ENCODE results near the gene SASH1. TPM values are rescaled to one million over a fixed set of nuclear protein-coding genes. Genes with fewer than 3 reads are reported as not detected.

The SASH1 gene
- total and polyA plus RNA-seq, 9 of the 15 experiments (the other 6 are each of a cell fraction or from before 2014, with no cell fraction given) = 0.35 to 3.5 (median 1.6) TPM

DNA sequence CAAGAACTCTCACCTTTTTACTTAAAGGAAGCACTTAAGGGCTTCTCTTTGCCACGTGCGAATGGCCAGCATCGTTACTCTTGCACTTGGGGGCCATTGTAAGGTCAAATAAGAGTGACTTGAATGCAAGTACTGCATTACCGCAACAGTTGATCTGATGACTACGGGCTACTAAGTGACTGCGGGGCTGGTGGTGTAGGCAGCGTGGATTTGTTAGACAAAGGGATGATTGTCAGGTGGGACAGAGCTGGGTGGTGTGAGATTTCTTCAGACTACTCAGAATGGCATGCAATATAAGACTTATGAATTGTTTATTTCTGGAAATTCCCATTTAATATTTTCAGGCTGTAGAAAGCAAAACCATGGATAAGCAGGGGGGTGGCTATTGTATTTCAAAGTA lies 204.5 kb downstream of the SASH1 start:
- H3K4me2 ChIP-seq (ENCODE audit: insufficient read depth, low read length) = no peak overlapping the region
- H3K4me1 ChIP-seq (replicated peaks in 1 of 2; ENCODE audit: control insufficient read depth in 2 of 2, insufficient read depth in 2 of 2, low read length in 2 of 2) = no peaks in the 10 kb centered on the region
- intact Hi-C loops (cut with micrococcal nuclease) = no loop called here
- no peaks in the 10 kb centered on the region for H4K20me1 ChIP-seq (replicated peaks; ENCODE audit: control insufficient read depth, insufficient read depth, low read length)
- no peak overlapping the region for H3K9ac ChIP-seq (ENCODE audit: insufficient read depth in 1 of 2, low read depth in 2 of 2, low read length in 2 of 2)
- H3K9me3 ChIP-seq (replicated peaks; ENCODE audit: control insufficient read depth, insufficient read depth, low read depth, low read length) = no peaks in the 10 kb centered on the region
- 19% methylated on average over 7 of the region's 7 CpGs for WGBS (ENCODE audit: insufficient coverage, low coverage, missing lambda C conversion rate)
- no peaks in the 10 kb centered on the region for H3K36me3 ChIP-seq (ENCODE audit: control insufficient read depth, insufficient read depth, low read length)
- FAIRE-seq = no peak
- peaks cover 9 to 26% of the 10 kb centered on the region in 2 experiments for H3K27me3 ChIP-seq (ENCODE audit: control insufficient read depth in 2 of 2, insufficient read depth in 2 of 2, low read length in 2 of 2)
- DNase-seq (ENCODE audit: extremely low read depth in 1 of 4, low spot score in 3 of 4) = no peak
- ChIA-PET CTCF (ENCODE audit: low intra/inter-chr PET ratio) (no interaction called here), POLR2A (no interaction called here)
- no TSS peak for BruUV-seq (replicated peaks)
- no peak overlapping the region for H3K4me3 ChIP-seq
- no peak overlapping the region for H3K27ac ChIP-seq (ENCODE audit: extremely low read depth, low read depth, low read length)
- H3K79me2 ChIP-seq (ENCODE audit: control insufficient read depth, insufficient read depth, low read length) = no peaks in the 10 kb centered on the region
- H2AFZ ChIP-seq (ENCODE audit: low read depth, low read length) = no peak overlapping the region
- no peak for ATAC-seq
- in situ Hi-C loops (cut with MboI) = no loop called here
- no peaks in the 10 kb centered on the region for H3K9me1 ChIP-seq (ENCODE audit: control insufficient read depth, insufficient read depth, low read length)
- TF ChIP-seq ZNF263 (CRISPR knock-in tag; IDR thresholded peaks at IDR 0.05; ENCODE audit: borderline replicate concordance) (no peak), ZNF561 (CRISPR knock-in tag; conservative IDR thresholded peaks at IDR 0.05) (no peak), ILF3 (IDR thresholded peaks at IDR 0.05; ENCODE audit: borderline replicate concordance) (no peak), SMC3 (conservative IDR thresholded peaks at IDR 0.05; ENCODE audit: insufficient read depth, low read depth, low read length) (no peak), BHLHE40 (IDR thresholded peaks at IDR 0.05; ENCODE audit: low read length) (no peak), HDGF (IDR thresholded peaks at IDR 0.05) (no peak), BRF1 (IDR thresholded peaks at IDR 0.05; ENCODE audit: borderline replicate concordance, extremely low read depth, insufficient read length) (no peak), ARHGAP35 (IDR thresholded peaks at IDR 0.05; ENCODE audit: partially characterized antibody) (no peak), CEBPB (tag; IDR thresholded peaks at IDR 0.05) (no peak), SIX5 (IDR thresholded peaks at IDR 0.05; ENCODE audit: borderline replicate concordance in 1 of 2, insufficient read depth in 1 of 2, low read depth in 1 of 2, low read length in 2 of 2) (no peak)
- TF ChIP-seq, protein P1, sequence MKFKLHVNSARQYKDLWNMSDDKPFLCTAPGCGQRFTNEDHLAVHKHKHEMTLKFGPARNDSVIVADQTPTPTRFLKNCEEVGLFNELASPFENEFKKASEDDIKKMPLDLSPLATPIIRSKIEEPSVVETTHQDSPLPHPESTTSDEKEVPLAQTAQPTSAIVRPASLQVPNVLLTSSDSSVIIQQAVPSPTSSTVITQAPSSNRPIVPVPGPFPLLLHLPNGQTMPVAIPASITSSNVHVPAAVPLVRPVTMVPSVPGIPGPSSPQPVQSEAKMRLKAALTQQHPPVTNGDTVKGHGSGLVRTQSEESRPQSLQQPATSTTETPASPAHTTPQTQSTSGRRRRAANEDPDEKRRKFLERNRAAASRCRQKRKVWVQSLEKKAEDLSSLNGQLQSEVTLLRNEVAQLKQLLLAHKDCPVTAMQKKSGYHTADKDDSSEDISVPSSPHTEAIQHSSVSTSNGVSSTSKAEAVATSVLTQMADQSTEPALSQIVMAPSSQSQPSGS (CRISPR knock-in tag; IDR thresholded peaks at IDR 0.05) = no peak
- TF ChIP-seq, protein P2, sequence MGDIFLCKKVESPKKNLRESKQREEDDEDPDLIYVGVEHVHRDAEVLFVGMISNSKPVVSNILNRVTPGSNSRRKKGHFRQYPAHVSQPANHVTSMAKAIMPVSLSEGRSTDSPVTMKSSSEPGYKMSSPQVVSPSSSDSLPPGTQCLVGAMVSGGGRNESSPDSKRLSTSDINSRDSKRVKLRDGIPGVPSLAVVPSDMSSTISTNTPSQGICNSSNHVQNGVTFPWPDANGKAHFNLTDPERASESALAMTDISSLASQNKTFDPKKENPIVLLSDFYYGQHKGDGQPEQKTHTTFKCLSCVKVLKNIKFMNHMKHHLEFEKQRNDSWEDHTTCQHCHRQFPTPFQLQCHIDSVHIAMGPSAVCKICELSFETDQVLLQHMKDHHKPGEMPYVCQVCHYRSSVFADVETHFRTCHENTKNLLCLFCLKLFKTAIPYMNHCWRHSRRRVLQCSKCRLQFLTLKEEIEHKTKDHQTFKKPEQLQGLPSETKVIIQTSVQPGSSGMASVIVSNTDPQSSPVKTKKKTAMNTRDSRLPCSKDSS (IDR thresholded peaks at IDR 0.05; ENCODE audit: low read depth, partially characterized antibody) = no peak
- TF ChIP-seq, protein P3, sequence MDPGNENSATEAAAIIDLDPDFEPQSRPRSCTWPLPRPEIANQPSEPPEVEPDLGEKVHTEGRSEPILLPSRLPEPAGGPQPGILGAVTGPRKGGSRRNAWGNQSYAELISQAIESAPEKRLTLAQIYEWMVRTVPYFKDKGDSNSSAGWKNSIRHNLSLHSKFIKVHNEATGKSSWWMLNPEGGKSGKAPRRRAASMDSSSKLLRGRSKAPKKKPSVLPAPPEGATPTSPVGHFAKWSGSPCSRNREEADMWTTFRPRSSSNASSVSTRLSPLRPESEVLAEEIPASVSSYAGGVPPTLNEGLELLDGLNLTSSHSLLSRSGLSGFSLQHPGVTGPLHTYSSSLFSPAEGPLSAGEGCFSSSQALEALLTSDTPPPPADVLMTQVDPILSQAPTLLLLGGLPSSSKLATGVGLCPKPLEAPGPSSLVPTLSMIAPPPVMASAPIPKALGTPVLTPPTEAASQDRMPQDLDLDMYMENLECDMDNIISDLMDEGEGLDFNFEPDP (CRISPR knock-in tag; IDR thresholded peaks at IDR 0.05) = no peak
- TF ChIP-seq, protein P4, sequence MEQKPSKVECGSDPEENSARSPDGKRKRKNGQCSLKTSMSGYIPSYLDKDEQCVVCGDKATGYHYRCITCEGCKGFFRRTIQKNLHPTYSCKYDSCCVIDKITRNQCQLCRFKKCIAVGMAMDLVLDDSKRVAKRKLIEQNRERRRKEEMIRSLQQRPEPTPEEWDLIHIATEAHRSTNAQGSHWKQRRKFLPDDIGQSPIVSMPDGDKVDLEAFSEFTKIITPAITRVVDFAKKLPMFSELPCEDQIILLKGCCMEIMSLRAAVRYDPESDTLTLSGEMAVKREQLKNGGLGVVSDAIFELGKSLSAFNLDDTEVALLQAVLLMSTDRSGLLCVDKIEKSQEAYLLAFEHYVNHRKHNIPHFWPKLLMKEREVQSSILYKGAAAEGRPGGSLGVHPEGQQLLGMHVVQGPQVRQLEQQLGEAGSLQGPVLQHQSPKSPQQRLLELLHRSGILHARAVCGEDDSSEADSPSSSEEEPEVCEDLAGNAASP (IDR thresholded peaks at IDR 0.05) = no peak
